ENCODE results near the gene LRRC3B.

The LRRC3B gene

GRCh38 chr3:26713091-26713490, 90.5 kb downstream of the LRRC3B start:
- DNase-seq, result no peak

GRCh38 chr3:26714485-26714884, 91.9 kb downstream of the LRRC3B start:
- no peak for DNase-seq

- no peak for DNase-seq
Observed at GRCh38 chr3:26715431-26715830, 92.9 kb downstream of the LRRC3B start.

GRCh38 chr3:26718315-26718714, 95.7 kb downstream of the LRRC3B start:
- no peak for DNase-seq

DNA sequence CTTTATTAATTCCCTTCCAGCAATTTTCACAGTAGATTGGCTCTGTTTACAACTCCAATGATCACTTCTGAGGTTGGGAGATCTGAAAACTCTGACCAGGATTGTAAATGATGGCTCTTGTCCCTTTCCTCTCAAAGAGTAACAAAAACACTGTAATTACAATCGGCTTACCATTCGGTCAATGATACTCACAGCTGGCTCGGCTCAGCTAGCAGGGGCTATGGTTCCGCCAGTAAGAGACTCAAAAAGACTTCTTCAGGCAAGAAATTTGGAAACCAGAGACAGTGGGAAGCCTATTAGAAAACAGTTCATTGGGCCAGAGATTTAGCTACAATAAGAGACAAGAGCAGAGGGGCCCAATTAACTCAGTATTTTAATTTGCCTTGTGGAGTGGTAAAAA, 96.6 kb downstream of the LRRC3B start:
- DNase-seq, result no peak

DNA sequence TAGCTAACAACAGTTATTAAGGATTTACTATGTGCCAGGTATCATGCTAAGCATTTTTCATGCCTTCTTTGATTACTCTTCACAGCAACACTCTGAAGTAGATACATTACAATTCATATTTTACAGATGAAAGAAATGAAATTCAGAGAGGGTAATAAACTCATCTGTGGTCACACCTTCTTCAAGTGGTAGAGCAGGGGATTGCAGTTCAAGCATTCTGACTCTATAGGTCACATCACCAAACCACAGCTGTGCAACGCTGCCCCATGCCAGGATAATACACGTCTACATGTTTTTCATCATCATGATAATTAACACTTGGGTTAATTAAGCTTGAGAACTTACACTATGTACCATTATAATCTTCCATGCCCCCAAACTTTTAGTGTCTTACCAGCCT, 98.5 kb downstream of the LRRC3B start:
- DNase-seq, result no peak

- DNase-seq, result no peak
Observed at GRCh38 chr3:26731843-26732242, 109.3 kb downstream of the LRRC3B start.

- DNase-seq, result no peak
Observed at GRCh38 chr3:26750263-26750662, 127.7 kb downstream of the LRRC3B start.

DNA sequence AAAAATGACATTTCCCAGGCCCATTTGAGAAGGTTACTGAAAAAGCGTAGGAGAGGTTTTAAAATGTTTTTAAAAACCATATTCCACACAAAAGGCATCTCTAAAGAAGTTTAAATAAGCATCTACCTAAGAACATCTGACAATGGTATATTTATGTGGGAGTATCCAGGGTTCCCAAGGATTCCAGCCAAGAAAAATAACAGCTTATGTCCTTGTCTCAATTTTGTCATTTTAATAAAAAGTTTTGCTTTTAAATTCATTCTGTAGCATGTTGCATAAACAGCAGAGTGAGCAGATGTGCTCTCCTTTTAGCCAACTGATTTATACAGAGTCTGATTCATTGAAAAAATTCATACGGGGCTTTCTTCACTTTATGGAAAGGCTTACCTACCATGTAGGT, 129.9 kb downstream of the LRRC3B start:
- no peak for DNase-seq

- DNase-seq, result no peak
Observed at GRCh38 chr3:26753095-26753494, 130.5 kb downstream of the LRRC3B start.

DNA sequence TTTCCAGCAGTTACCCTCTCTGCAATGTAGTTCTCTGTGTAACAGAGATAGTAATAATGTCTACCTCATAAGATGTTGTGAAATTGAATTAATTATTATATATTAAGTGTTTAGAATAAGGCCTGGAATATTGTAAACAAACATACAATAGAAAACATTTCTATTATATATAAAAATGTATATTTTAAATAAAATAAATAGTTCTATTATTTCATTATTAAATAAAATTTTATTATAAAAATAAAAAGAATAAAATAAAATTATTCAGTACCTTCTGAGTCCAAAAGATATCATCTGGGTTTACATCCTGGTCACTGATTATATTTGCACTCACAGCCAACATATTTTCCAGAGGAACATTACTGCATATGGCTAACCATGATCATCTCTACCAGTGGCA, 135.4 kb downstream of the LRRC3B start:
- DNase-seq, result no peak
